Naive thymus-derived CD4-positive, alpha-beta T cell (primary cell): Measurements from ENCODE around the gene JAZF1. TPM values are rescaled to one million over a fixed set of nuclear protein-coding genes. Genes with fewer than 3 reads are reported as not detected.

Experiments used
- ATAC-seq: fragments of 150-1000 bp; cut with Tn5 transposase; 2 replicates; pipeline ENCODE4 v1.10.0; 2021; ENCODE audit warnings: mild to moderate bottlenecking, moderate library complexity
- CTCF ChIA-PET: fragments of 350-600 bp; sonication (Branson Sonifier 250); formaldehyde crosslinking; loops from one replicate; lab custom pipeline; 2021; ENCODE audit warnings: antibody characterized with exemption; lab: Charles Lee
- POLR2A ChIA-PET: fragments of 350-600 bp; sonication (Branson Sonifier 250); formaldehyde crosslinking; loops from one replicate; lab custom pipeline; 2021; ENCODE audit warnings: antibody characterized with exemption, inconsistent platforms; lab: Charles Lee
- DNase-seq, 9 donors: peaks; one replicate each; pipeline versions ENCODE4 v3.0.0 to v3.0.0-alpha.2; 2020 to 2022; ENCODE audit warnings: mixed read lengths in 1 of 9
- H3K27ac ChIP-seq: one replicate; pipeline ENCODE4 v1.7.0; 2013; ENCODE audit warnings: mild to moderate bottlenecking, low read depth, low read length, moderate library complexity
- H3K27me3 ChIP-seq, 2 donors: one replicate each; pipeline ENCODE4 v1.7.0; 2013; ENCODE audit warnings: low read length in 2 of 2, mild to moderate bottlenecking in 2 of 2, moderate library complexity in 2 of 2; ENCODE audit not compliant: control insufficient read depth in 2 of 2, insufficient read depth in 2 of 2
- H3K36me3 ChIP-seq, 3 experiments: 1 replicate in 2 of 3; 2 replicates in 1 of 3; pipeline ENCODE4 v1.7.0; 2013; ENCODE audit warnings: low read length in 3 of 3, mild to moderate bottlenecking in 3 of 3, moderate library complexity in 1 of 3; ENCODE audit not compliant: insufficient read depth in 3 of 3, control insufficient read depth in 2 of 3
- H3K4me1 ChIP-seq, 2 donors: one replicate each; pipeline ENCODE4 v1.7.0; 2013; ENCODE audit warnings: low read length in 2 of 2, mild to moderate bottlenecking in 2 of 2, moderate library complexity in 1 of 2; ENCODE audit not compliant: control insufficient read depth in 2 of 2, insufficient read depth in 2 of 2
- H3K4me3 ChIP-seq: 2 replicates; pipeline ENCODE4 v1.7.0; 2013; ENCODE audit warnings: mild to moderate bottlenecking, low read length
- H3K9me3 ChIP-seq, 3 experiments: 1 replicate in 2 of 3; 2 replicates in 1 of 3; pipeline ENCODE4 v1.7.0; 2013; ENCODE audit warnings: low read length in 3 of 3; ENCODE audit not compliant: control insufficient read depth in 2 of 3
- H3K27ac Mint-ChIP-seq, 9 donors: one replicate each; pipeline ENCODE4 v1.8.0; 2020 to 2022; ENCODE audit warnings: mixed read lengths in 9 of 9, mild to moderate bottlenecking in 8 of 9, moderate library complexity in 5 of 9, inconsistent platforms in 2 of 9
- H3K27me3 Mint-ChIP-seq, 5 donors: one replicate each; pipeline ENCODE4 v1.8.0; 2021 to 2022; ENCODE audit warnings: mixed read lengths in 5 of 5, mild to moderate bottlenecking in 1 of 5
- H3K36me3 Mint-ChIP-seq, 5 donors: one replicate each; pipeline ENCODE4 v1.8.0; 2020 to 2022; ENCODE audit warnings: mixed read lengths in 5 of 5, mild to moderate bottlenecking in 3 of 5, inconsistent platforms in 1 of 5
- H3K4me1 Mint-ChIP-seq, 7 donors: one replicate each; pipeline ENCODE4 v1.8.0; 2020 to 2022; ENCODE audit warnings: mixed read lengths in 7 of 7, mild to moderate bottlenecking in 3 of 7, inconsistent platforms in 1 of 7
- H3K4me3 Mint-ChIP-seq, 10 donors: one replicate each; pipeline ENCODE4 v1.8.0; 2020 to 2022; ENCODE audit warnings: mild to moderate bottlenecking in 10 of 10, mixed read lengths in 10 of 10, moderate library complexity in 6 of 10, inconsistent platforms in 2 of 10
- H3K9me3 Mint-ChIP-seq, 11 donors: one replicate each; pipeline ENCODE4 v1.8.0; 2020 to 2022; ENCODE audit warnings: mixed read lengths in 11 of 11, mild to moderate bottlenecking in 4 of 11, inconsistent platforms in 1 of 11, moderate library complexity in 1 of 11
- intact Hi-C, 2 donors: fragments of 100-400 bp; cut with micrococcal nuclease; formaldehyde crosslinking; loops; one replicate each; pipeline ENCODE4 v1.15.1; 2023
- polyA plus RNA-seq, 2 donors: library from polyadenylated mRNA; unstranded; fragments of 300-500 nt; fragmentation: Illumina TruSeq; gene quantifications; one replicate each; pipeline ENCODE4 v1.2.3, GENCODE V29; 2021
- total RNA-seq, 6 experiments: library from RNA in 5 of 6; stranded (reverse) in 5 of 6; gene quantifications; 1 replicate in 5 of 6; 2 replicates in 1 of 6; pipeline ENCODE4 v1.2.3 and lab custom pipeline; 2021 to 2026

The JAZF1 gene
- total and polyA plus RNA-seq, 7 experiments from 2014 or later, result 2.0 to 33.1 (median 3.2) TPM

DNA sequence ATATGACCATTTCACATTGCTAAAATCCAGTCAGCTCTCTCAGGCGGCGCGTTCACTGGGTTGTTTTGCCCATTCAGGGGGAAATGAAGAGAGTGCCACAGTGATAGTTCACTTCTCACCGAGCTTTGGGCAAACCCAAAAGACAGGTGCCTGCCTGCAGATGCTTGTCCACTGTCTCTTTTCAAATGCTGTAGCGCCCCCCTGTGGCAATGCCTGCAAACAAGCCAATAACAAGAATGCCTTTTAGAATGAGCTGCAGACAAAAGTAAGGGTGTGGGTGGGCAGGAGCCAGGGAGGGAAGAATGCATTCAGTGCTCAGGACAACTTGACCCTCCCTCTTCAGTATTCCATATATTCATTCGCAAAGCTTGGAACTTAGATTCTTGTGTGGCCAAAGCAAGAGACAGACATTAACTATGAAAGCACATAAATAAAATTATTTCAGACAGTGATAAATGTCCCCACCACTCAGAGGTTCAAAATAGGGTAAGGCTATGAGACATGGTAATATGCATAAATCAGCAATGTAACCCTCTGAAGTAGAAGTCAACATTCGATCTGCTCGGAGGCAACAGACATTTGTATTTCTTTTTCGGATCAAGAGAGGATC, 86.9 kb downstream of the JAZF1 start:
- peak; percentile 48 for ATAC-seq
- intact Hi-C loops, result no loop called here
- Histone ChIP-seq H3K36me3 (no peaks in the 10 kb centered on the region), H3K27me3 (no peaks in the 10 kb centered on the region), H3K4me1 (no peaks in the 10 kb centered on the region), H3K27ac (no peak overlapping the region), H3K4me3 (no peak overlapping the region), H3K9me3 (no peaks in the 10 kb centered on the region)
- peak in 4 of 9 donors; percentile 14 to 42 (median 28) for DNase-seq
- H3K27me3 Mint-ChIP-seq, result no peaks in the 10 kb centered on the region
- peaks cover 0 to 40% (median 20%) of the 10 kb centered on the region in 7 donors for H3K4me1 Mint-ChIP-seq
- H3K9me3 Mint-ChIP-seq, result no peaks in the 10 kb centered on the region
- CTCF ChIA-PET, result interaction anchor here (0.6 kb wide), 1 partner anchor 293 kb away, joined by 3 read pairs; no protein-coding TSS in a partner anchor
- no peak overlapping the region for H3K27ac Mint-ChIP-seq
- peaks cover 0 to 21% (median 8%) of the 10 kb centered on the region in 5 donors for H3K36me3 Mint-ChIP-seq
- POLR2A ChIA-PET, result no interaction called here
- no peak overlapping the region for H3K4me3 Mint-ChIP-seq

DNA sequence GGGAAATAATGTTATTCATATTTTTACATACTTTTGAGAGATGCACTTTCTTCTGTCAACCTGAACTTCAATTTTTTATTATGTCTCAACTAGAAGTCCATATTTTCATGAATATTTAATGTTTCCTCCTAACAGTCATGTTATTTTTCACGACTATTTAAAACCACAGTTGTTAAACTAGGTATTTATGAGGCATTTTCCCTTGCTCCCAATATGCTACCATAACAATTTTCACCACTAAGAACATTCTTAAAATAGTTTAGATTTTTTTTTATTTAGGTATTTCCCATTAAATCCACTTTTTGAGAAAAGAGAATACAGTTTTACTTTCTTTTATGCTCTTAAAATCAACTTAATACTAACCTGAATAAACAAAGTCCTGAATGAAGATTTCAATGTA, 89.4 kb downstream of the JAZF1 start:
- peaks cover 0 to 32% (median 22%) of the 10 kb centered on the region in 7 donors for H3K4me1 Mint-ChIP-seq
- H3K27ac Mint-ChIP-seq, result no peak overlapping the region
- no peaks in the 10 kb centered on the region for H3K9me3 Mint-ChIP-seq
- ChIA-PET CTCF (no interaction called here), POLR2A (no interaction called here)
- Histone ChIP-seq H3K36me3 (no peaks in the 10 kb centered on the region), H3K9me3 (no peaks in the 10 kb centered on the region), H3K27me3 (no peaks in the 10 kb centered on the region), H3K27ac (no peak overlapping the region), H3K4me3 (no peak overlapping the region), H3K4me1 (no peaks in the 10 kb centered on the region)
- peaks cover 0 to 21% (median 8%) of the 10 kb centered on the region in 5 donors for H3K36me3 Mint-ChIP-seq
- intact Hi-C loops, result no loop called here
- no peak for DNase-seq
- H3K4me3 Mint-ChIP-seq, result no peak overlapping the region
- no peak for ATAC-seq
- H3K27me3 Mint-ChIP-seq, result peaks cover 0 to 2% (median 0%) of the 10 kb centered on the region in 5 donors

GRCh38 chr7:28088901-28089714, 91.5 kb downstream of the JAZF1 start:
- Histone ChIP-seq H3K36me3 (no peaks in the 10 kb centered on the region), H3K4me1 (no peaks in the 10 kb centered on the region), H3K27me3 (no peaks in the 10 kb centered on the region), H3K4me3 (no peak overlapping the region), H3K27ac (no peak overlapping the region), H3K9me3 (no peaks in the 10 kb centered on the region)
- POLR2A ChIA-PET, result no interaction called here
- ATAC-seq, result no peak
- no peak overlapping the region for H3K4me3 Mint-ChIP-seq
- H3K36me3 Mint-ChIP-seq, result peaks cover 0 to 8% (median 6%) of the 10 kb centered on the region in 5 donors
- peaks cover 0 to 4% (median 0%) of the 10 kb centered on the region in 5 donors for H3K27me3 Mint-ChIP-seq
- no peak overlapping the region for H3K27ac Mint-ChIP-seq
- no peak for DNase-seq
- intact Hi-C loops, result no loop called here
- CTCF ChIA-PET, result no interaction called here
- H3K4me1 Mint-ChIP-seq, result peaks cover 0 to 22% (median 20%) of the 10 kb centered on the region in 7 donors
- no peaks in the 10 kb centered on the region for H3K9me3 Mint-ChIP-seq

- peaks cover 0 to 23% (median 18%) of the 10 kb centered on the region in 7 donors for H3K4me1 Mint-ChIP-seq
- POLR2A ChIA-PET, result no interaction called here
- Histone ChIP-seq H3K36me3 (no peaks in the 10 kb centered on the region), H3K9me3 (no peaks in the 10 kb centered on the region), H3K4me3 (no peak overlapping the region), H3K4me1 (no peaks in the 10 kb centered on the region), H3K27ac (no peak overlapping the region), H3K27me3 (no peaks in the 10 kb centered on the region)
- H3K27me3 Mint-ChIP-seq, result peaks cover 0 to 6% (median 0%) of the 10 kb centered on the region in 5 donors
- intact Hi-C loops, result no loop called here
- H3K36me3 Mint-ChIP-seq, result peaks cover 0 to 6% (median 0%) of the 10 kb centered on the region in 5 donors
- ATAC-seq (no peak), DNase-seq (no peak)
- peak overlapping the region in 1 of 9 donors; percentile 51 for H3K27ac Mint-ChIP-seq
- no peaks in the 10 kb centered on the region for H3K9me3 Mint-ChIP-seq
- CTCF ChIA-PET, result interaction anchor here (0.6 to 0.7 kb wide), 2 partner anchors 10 to 13 kb away, joined by 3 to 6 read pairs; no protein-coding TSS in a partner anchor
- H3K4me3 Mint-ChIP-seq, result no peak overlapping the region
Observed at GRCh38 chr7:28088032-28088431, 92.6 kb downstream of the JAZF1 start.

- H3K4me3 ChIP-seq, result no peak overlapping the region
- no peak overlapping the region for H3K4me3 Mint-ChIP-seq
- H3K27ac Mint-ChIP-seq, result no peak overlapping the region
- H3K27me3 Mint-ChIP-seq, result peaks cover 0 to 7% (median 0%) of the 10 kb centered on the region in 5 donors
- ChIA-PET CTCF (no interaction called here), POLR2A (no interaction called here)
- intact Hi-C loops, result no loop called here
- no peaks in the 10 kb centered on the region for H3K36me3 ChIP-seq
- H3K36me3 Mint-ChIP-seq, result peaks cover 0 to 6% (median 0%) of the 10 kb centered on the region in 5 donors
- no peaks in the 10 kb centered on the region for H3K4me1 ChIP-seq
- ATAC-seq (no peak), DNase-seq (no peak)
- no peak overlapping the region for H3K27ac ChIP-seq
- no peaks in the 10 kb centered on the region for H3K27me3 ChIP-seq
- H3K9me3 Mint-ChIP-seq, result no peaks in the 10 kb centered on the region
- peaks cover 0 to 32% (median 20%) of the 10 kb centered on the region in 7 donors for H3K4me1 Mint-ChIP-seq
- no peaks in the 10 kb centered on the region for H3K9me3 ChIP-seq
Observed at GRCh38 chr7:28086198-28086597, 94.4 kb downstream of the JAZF1 start.

GRCh38 chr7:28083998-28084985, 96.3 kb downstream of the JAZF1 start:
- peaks cover 0 to 7% (median 0%) of the 10 kb centered on the region in 5 donors for H3K27me3 Mint-ChIP-seq
- H3K27me3 ChIP-seq, result no peaks in the 10 kb centered on the region
- no peaks in the 10 kb centered on the region for H3K9me3 ChIP-seq
- POLR2A ChIA-PET, result no interaction called here
- H3K4me3 Mint-ChIP-seq, result no peak overlapping the region
- no peak overlapping the region for H3K27ac Mint-ChIP-seq
- H3K4me1 ChIP-seq, result no peaks in the 10 kb centered on the region
- H3K27ac ChIP-seq, result no peak overlapping the region
- ATAC-seq, result no peak
- no peaks in the 10 kb centered on the region for H3K36me3 Mint-ChIP-seq
- no peak for DNase-seq
- no peaks in the 10 kb centered on the region for H3K9me3 Mint-ChIP-seq
- no peaks in the 10 kb centered on the region for H3K36me3 ChIP-seq
- peaks cover 0 to 29% (median 19%) of the 10 kb centered on the region in 7 donors for H3K4me1 Mint-ChIP-seq
- CTCF ChIA-PET, result interaction anchor here (1.4 kb wide), 1 partner anchor 12 kb away, joined by 4 read pairs; no protein-coding TSS in a partner anchor
- H3K4me3 ChIP-seq, result no peak overlapping the region
- intact Hi-C loops, result no loop called here
